Stimulated activated CD8-positive, alpha-beta memory T cell treated with anti-CD3 and anti-CD28 coated beads, Interleukin-12 subunit alpha, Interleukin-12 subunit beta, amount 100 ng/mL, for 1 hour (primary cell): ENCODE measurements around the gene KDM1B.
"Not testable (repeated sequence)": the region's sequence is repeated elsewhere in the genome, so short reads cannot be mapped to it uniquely, and the experiment has no call there.

Source experiments
- DNase-seq: peaks from one replicate; pipeline ENCODE4 v3.0.0-alpha.2; 2020; ENCODE audit warnings: low read depth

KDM1B gene

DNA sequence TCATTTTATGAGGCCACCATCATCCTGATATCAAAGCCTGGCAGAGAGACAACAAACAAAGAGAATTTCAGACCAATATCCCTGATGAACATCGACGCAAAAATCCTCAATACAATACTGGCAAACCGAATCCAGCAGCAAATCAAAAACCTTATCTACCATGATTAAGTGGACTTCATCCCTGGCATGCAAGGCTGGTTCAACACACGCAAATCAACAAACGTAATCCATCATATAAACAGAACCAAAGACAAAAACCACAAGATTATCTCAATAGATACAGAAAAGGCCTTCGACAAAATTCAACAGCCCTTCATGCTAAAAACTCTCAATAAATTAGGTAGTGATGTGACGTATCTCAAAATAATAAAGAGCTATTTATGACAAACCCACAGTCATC is 76.6 kb downstream of the KDM1B start:
- DNase-seq, result not testable (repeated sequence)

DNA sequence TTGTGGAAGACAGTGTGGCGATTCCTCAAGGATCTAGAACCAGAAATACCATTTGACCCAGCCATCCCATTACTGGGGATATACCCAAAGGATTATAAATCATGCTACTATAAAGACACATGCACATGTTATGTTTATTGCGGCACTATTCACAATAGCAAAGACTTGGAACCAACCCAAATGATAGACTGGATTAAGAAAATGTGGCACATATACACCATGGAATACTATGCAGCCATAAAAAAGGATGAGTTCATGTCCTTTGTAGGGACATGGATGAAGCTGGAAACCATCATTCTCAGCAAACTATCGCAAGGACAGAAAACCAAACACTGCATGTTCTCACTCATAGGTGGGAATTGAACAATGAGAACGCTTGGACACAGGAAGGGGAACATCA is 78.5 kb downstream of the KDM1B start:
- DNase-seq, result not testable (repeated sequence)

- DNase-seq, result no peak
Observed at GRCh38 chr6:18234564-18234963, 79.3 kb downstream of the KDM1B start.

DNA sequence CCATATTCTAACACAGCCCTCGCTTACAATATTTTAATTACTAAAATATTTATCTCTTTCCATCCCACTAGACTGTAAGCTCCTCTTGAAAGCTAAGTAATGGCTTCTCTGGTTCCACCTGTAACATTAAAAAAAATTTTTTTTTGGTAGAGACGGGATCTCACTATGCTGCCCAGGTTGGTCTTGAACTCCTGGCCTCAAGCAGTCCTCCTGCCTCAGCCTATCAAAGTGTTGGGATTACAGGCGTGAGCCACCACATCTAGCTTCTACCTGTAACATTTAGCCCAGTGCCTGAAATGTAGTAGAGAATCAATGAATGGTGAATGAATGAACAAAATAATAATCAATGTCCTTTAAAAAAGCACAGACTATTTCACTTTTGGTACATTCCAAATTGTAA is 80.3 kb downstream of the KDM1B start:
- DNase-seq, result no peak

GRCh38 chr6:18237167-18237566 is 81.9 kb downstream of the KDM1B start:
- no peak for DNase-seq

DNA sequence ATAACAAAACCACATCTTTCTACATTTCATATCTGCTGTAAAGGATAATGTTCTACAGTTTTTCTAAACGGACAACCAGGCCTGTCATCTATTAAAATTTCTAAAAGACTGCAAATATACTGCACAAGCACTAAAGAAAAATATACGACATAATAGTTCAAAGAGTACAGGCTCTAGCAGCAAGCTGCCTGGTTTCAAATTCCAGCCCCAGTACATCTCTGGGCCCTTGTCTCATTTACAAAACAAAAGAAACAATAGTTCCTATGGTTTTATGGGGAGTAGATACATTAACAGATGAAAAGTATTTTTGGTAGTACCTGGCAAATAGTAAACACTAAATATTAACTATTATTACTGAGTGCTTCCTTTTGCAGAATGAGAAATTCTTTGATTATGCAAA is 85.0 kb downstream of the KDM1B start:
- no peak for DNase-seq

- no peak for DNase-seq
Observed at GRCh38 chr6:18241208-18242038, 86.2 kb downstream of the KDM1B start.

- no peak for DNase-seq
Observed at GRCh38 chr6:18242062-18242851, 87.0 kb downstream of the KDM1B start.

GRCh38 chr6:18243302-18243893 is 88.2 kb downstream of the KDM1B start:
- no peak for DNase-seq

DNA sequence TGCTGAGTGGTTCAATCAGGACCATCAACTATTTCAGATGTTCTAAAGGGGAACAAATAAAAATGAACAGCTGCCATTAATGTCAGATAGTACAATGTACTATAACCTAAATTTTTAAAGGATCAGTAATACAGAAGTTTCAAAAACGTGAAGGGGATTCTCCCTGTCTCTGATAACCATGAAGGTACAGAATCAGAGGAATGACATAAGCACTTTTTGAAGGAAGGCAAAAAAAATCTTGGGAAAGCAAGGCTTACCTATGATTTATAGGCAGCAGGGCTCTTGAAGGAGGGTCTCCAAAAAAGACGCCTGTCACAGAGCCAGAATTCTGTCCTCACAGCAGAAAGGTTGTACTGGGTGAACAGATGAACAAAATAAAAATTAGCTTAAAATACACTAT is 89.0 kb downstream of the KDM1B start:
- no peak for DNase-seq

GRCh38 chr6:18245079-18245478 is 89.9 kb downstream of the KDM1B start:
- no peak for DNase-seq

DNA sequence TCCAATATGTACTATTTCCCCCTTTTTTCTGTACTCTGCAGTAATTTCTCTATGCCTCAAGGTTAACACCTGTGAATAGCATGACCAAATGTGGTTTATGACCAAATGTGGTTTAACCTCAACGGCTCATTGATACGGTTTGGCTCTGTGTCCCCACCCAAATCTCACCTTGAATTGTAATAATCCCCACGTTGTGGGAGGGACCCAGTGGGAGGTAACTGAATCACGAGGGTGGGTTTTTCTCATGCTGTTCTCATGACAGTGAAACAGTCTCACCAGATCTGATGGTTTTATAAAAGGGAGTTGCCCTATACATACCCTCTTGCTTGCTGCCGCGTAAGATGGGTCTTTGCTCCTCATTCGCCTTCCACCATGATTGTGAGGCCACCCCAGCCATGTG is 90.4 kb downstream of the KDM1B start:
- no peak for DNase-seq

DNA sequence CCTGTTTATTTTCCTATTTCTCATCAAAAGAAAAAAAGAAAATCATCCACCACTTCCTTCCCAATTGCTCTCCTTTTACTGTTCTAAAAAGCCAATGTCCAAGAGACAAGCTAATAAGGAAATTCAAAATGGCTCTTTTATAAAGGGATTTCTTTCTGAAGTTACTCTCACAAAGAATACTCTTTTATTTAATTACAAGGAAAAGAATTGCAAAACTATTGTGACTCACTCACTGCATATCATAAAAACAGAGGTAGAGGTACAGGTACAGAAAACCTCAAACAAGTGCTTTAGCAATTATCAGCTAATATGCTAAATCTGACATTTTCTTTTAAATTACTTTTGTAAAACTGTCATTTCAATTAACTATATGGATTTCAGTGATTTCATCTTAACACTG is 91.0 kb downstream of the KDM1B start:
- DNase-seq, result no peak

- DNase-seq, result no peak
Observed at GRCh38 chr6:18247002-18247401, 91.8 kb downstream of the KDM1B start.

DNA sequence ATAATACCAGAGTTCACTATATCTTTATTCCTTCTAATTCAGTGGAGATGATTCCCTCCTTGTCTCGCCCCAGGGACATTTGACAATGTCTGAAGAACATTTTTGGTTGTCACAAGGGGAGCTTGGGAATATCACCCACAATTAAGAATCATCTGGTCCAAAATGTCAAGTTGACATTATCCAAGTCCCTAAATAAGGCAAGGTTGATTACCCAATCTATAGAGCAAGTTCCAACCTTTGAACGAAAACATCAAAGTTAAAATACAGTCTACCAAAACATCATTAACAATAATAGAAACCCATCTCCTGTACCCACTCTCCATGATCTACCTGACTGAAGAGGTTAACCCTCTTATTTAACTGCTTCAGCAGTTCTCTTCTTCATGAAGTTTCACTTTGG is 93.5 kb downstream of the KDM1B start:
- DNase-seq, result no peak

- no peak for DNase-seq
Observed at GRCh38 chr6:18249271-18249670, 94.0 kb downstream of the KDM1B start.

- no peak for DNase-seq
Observed at GRCh38 chr6:18253635-18254034, 98.4 kb downstream of the KDM1B start.

DNA sequence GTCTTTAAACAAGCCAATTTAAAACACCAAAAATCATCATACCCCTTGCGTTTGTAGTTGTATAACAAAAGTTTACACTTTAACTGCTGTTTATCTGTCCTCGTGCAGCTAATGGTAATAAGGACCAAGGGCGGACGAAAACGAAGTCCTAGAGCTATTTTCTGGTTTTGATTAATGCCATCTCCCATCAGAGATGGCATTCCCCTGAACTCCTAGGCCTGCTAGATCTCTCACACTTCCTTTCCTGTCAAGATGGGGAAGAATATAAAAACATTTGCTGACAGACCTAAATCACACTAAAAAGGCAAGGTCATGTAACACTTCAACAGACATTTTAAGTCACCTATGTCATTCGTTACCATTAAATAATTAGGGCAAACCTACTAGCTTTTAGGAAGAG is 99.6 kb downstream of the KDM1B start:
- DNase-seq, result no peak

DNA sequence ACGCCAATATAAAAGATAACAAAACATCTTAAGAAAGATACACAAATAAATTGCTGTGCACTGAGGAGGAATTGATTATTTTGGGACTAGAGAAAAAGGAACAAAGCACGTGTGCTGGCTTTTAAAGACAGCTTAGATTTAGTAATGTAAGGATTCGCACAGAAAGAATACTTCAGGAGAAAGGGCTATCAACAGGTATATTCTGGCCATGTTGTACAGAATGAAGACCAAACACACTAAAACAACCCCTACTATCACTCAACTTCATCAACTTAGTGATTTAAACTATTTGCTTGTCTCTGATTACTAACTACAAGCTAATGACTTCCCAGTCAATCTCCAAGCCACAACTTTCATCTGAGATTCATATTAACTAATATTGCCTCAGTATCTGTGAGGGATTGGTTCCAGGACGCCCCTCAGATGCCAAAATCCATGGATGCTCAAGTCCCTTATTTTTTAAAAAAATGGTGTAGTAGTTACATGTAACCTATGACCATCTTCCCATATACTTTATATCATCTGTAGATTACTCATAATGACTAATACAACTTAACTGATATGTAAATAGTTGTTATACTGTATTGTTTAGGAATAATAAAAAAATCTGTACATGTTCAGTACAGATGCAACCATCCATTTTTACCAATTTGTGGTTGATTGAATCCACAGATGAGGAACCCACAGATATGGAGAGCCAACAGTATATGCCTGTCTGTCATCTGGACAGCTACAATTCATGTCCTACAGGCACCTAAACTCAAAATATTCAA is 104.6 kb downstream of the KDM1B start:
- no peak for DNase-seq

GRCh38 chr6:18260448-18261106 is 105.4 kb downstream of the KDM1B start:
- no peak for DNase-seq

DNA sequence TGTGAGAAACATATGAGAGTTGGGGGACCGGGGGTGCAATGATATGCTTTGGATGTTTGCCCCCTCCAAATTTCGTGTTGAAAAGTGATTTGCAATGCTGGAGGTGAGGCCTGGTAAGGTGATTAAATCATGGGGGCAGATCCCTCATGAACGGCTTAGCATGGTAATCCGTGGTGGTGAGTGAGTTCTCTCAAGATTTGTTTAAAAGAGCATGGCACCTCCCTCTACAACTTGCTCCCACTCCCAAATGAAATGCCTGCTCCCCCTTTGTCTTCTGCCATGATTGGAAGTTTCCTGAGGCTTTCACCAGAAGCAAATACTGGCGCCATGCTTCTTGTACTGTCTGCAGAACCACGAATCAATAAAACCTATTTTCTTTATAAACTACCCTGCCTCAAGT is 106.7 kb downstream of the KDM1B start:
- no peak for DNase-seq
